Prostate gland (tissue), 2 donors: Measurements from ENCODE around the gene PIP5K1B. TPM values are rescaled to one million over a fixed set of nuclear protein-coding genes. Genes with fewer than 3 reads are reported as not detected.

Source experiments
- DNase-seq: peaks from one replicate; pipeline ENCODE4 v3.0.0-alpha.2; 2019; ENCODE audit warnings: low spot score
- H3K27ac ChIP-seq, 2 donors: fragments of 200-600 bp; sonication (generic); 2 replicates each; pipeline ENCODE4 v1.5.1; 2017 to 2019
- H3K27me3 ChIP-seq: fragments of 200-600 bp; sonication (generic); replicated peaks from 2 replicates; pipeline ENCODE4 v1.5.1; 2019; ENCODE audit not compliant: insufficient read depth
- H3K36me3 ChIP-seq, 2 donors: fragments of 200-600 bp; sonication (generic); 1 replicate in 1 of 2; 2 replicates in 1 of 2; pipeline versions ENCODE4 v1.5.1 to v1.8.1; 2017 to 2019
- H3K4me1 ChIP-seq: fragments of 200-600 bp; sonication (generic); replicated peaks from 2 replicates; pipeline ENCODE4 v1.5.1; 2019
- H3K4me3 ChIP-seq, 2 donors: fragments of 200-600 bp; sonication (generic); 2 replicates each; pipeline ENCODE4 v1.5.1; 2017 to 2019
- H3K9me3 ChIP-seq: fragments of 200-600 bp; sonication (generic); 2 replicates; pipeline ENCODE4 v1.5.1; 2017
- POLR2A ChIP-seq: fragments of 450-650 bp; IDR thresholded peaks from one replicate; pipeline ENCODE4 v1.6.1; 2016; ENCODE audit warnings: antibody characterized with exemption, mild to moderate bottlenecking
- POLR2AphosphoS5 ChIP-seq: sonication (generic); formaldehyde crosslinking; IDR thresholded peaks from one replicate; pipeline ENCODE4 v1.6.1; 2017; ENCODE audit warnings: antibody characterized with exemption
- WGBS: methylation state at CpG from one replicate; pipeline ENCODE4 v1.1.5; 2018; 5-methylcytosine and 5-hydroxymethylcytosine counted together
- intact Hi-C: fragments of 100-400 bp; cut with DNase I; formaldehyde crosslinking; loops from one replicate; pipeline ENCODE4 v1.14.2; 2022
- total RNA-seq, 2 donors: library from RNA; depleted of rRNA; stranded (reverse); fragments of >200 nt; gene quantifications; one replicate each; pipeline ENCODE4 v1.1.0, GENCODE V29; 2016
- TF ChIP-seq, protein P1 (sequence below), 4 experiments: fragments of 200-600 bp in 2 of 4; fragments of 450-650 bp in 2 of 4; sonication (generic) in 2 of 4; IDR thresholded peaks; 1 replicate in 3 of 4; 2 replicates in 1 of 4; pipeline ENCODE4 v1.5.1; 2016 to 2019; ENCODE audit warnings: antibody characterized with exemption in 4 of 4, mild to moderate bottlenecking in 2 of 4, moderate library complexity in 2 of 4

Gene PIP5K1B
- total RNA-seq, 2 donors from 2014 or later, result 1.6 to 38.3 TPM

DNA sequence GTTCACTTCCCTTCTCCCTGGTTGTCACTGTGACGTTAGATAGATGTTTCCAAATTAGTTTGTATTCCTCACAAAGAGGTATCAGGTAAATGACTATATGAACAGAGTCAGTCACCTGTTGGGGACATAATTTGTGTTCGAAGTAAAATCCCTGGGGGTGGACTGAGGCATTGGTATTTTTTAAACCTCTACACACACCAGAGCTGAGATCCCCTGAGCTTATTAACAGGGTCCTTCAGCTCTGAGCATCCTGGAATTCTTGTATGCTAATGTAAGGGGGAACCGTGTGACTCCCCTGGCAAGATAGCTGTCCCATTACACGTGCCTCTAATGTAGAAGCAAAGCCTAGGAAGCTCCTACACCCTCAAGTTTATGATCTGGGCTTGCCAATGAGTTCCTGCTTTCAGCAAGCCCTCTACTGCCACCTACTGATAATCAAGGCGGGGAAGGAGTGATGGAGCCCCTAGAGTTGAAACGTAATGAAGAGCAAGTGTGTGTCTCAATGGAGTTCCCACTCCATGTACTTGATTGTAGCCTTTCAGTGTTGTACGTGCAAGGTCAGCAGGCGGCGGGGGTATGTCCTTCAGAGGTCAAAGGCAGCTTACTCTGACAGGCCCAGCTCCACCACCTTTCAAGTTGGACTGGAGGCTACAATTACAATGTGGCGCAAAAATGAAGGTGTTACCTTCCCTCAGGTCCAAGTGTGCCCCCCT is 294.5 kb downstream of the PIP5K1B start:
- Histone ChIP-seq H3K4me1 (no peaks in the 10 kb centered on the region), H3K36me3 (no peaks in the 10 kb centered on the region)
- intact Hi-C loops, result loop anchor here (5.0 to 10.0 kb wide), 2 partner anchors 215 to 417 kb away; a partner anchor contains a TSS

DNA sequence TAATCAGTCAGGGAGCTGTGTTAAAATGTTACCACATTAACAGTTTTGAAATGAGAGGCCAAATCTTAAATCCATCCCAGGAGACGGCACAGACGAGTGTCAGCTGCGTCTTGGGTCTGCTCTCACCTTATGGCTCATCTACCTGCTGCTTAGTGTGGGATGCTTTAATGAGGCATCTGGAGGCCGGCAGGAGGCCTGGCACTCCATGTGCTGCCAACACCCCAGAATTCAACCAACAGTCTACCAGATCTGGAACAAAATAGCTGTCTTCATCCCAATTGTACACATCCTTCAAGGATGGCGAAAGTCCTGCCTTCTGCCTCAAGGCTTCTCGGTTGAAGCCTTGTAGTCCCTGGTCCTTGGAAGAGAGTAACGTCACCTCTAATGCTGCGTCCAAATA is 296.9 kb downstream of the PIP5K1B start:
- intact Hi-C loops, result loop anchor here (5.0 kb wide), 1 partner anchor 420 kb away; no protein-coding TSS in a partner anchor
- TF ChIP-seq POLR2AphosphoS5 (no peak), POLR2A (no peak)
- TF ChIP-seq, protein P1, sequence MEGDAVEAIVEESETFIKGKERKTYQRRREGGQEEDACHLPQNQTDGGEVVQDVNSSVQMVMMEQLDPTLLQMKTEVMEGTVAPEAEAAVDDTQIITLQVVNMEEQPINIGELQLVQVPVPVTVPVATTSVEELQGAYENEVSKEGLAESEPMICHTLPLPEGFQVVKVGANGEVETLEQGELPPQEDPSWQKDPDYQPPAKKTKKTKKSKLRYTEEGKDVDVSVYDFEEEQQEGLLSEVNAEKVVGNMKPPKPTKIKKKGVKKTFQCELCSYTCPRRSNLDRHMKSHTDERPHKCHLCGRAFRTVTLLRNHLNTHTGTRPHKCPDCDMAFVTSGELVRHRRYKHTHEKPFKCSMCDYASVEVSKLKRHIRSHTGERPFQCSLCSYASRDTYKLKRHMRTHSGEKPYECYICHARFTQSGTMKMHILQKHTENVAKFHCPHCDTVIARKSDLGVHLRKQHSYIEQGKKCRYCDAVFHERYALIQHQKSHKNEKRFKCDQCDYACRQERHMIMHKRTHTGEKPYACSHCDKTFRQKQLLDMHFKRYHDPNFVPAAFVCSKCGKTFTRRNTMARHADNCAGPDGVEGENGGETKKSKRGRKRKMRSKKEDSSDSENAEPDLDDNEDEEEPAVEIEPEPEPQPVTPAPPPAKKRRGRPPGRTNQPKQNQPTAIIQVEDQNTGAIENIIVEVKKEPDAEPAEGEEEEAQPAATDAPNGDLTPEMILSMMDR (IDR thresholded peaks at IDR 0.05), result no peak
- Histone ChIP-seq H3K4me3 (no peak overlapping the region), H3K27me3 (no peaks in the 10 kb centered on the region), H3K27ac (no peak overlapping the region), H3K4me1 (no peaks in the 10 kb centered on the region), H3K9me3 (no peaks in the 10 kb centered on the region), H3K36me3 (no peaks in the 10 kb centered on the region)
- no peak for DNase-seq
- WGBS, result 71% methylated on average over 8 of the region's 8 CpGs

More for the DNA sequence above, 294.5 kb downstream of the PIP5K1B start:
- Histone ChIP-seq H3K27me3 (no peaks in the 10 kb centered on the region), H3K9me3 (no peaks in the 10 kb centered on the region), H3K27ac (no peak overlapping the region), H3K4me3 (no peak overlapping the region)
- DNase-seq, result peak; percentile 68
- TF ChIP-seq POLR2A (no peak), POLR2AphosphoS5 (peak; percentile 36)
- TF ChIP-seq, protein P1 (IDR thresholded peaks at IDR 0.05), result peak; percentile 42 to 79 (median 76)
- WGBS, result 47% methylated on average over 10 of the region's 10 CpGs

DNA sequence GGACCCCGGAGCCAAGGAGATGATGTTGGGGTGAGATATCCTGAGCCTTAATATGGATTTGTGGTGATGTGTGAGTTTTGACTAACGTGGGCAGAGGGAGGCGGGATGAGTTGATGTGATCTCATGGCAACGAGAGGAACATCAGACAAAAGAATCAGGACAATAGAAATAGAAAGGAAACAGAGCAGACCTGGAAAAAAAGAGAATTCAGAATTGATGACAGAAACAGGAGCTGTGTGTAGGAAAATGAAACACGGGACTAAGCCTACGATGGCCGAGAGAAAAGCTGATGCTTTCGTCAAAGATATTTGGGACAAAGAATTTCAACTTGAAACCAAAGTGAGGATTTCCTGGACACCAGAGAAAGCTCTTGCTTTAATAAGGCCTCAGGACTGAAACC is 298.0 kb downstream of the PIP5K1B start:
- 80% methylated on average over 8 of the region's 8 CpGs for WGBS
- intact Hi-C loops, result loop anchor here (5.0 kb wide), 1 partner anchor 421 kb away; no protein-coding TSS in a partner anchor
- no peak for TF ChIP-seq POLR2AphosphoS5
- TF ChIP-seq, protein P1 (IDR thresholded peaks at IDR 0.05), result no peak
- no peaks in the 10 kb centered on the region for H3K27me3 ChIP-seq
- H3K9me3 ChIP-seq, result no peaks in the 10 kb centered on the region
- no peaks in the 10 kb centered on the region for H3K4me1 ChIP-seq
- no peaks in the 10 kb centered on the region for H3K36me3 ChIP-seq
- H3K4me3 ChIP-seq, result no peak overlapping the region
- DNase-seq, result no peak
- H3K27ac ChIP-seq, result no peak overlapping the region

DNA sequence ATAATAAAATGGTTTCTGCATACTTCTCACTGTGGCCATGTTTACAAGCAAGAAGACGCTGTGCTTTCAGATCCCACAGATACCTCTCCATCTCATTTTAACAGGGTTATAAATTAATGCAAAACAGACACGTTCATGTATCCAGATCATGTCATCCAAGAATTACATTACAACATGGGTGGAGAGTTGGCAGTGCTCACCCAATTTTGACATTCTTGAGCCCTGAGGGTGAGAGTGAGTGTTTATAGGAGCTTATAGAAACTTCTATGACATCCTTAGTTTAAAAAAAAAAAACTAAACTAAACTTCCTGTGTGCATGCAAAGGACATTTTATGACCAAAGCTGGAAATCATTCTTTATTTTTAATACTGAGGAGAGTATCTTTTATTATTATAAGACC is 299.8 kb downstream of the PIP5K1B start:
- intact Hi-C loops, result loop anchor here (5.0 kb wide), 1 partner anchor 423 kb away; no protein-coding TSS in a partner anchor
- Histone ChIP-seq H3K27me3 (no peaks in the 10 kb centered on the region), H3K27ac (no peak overlapping the region), H3K9me3 (no peaks in the 10 kb centered on the region), H3K4me3 (no peak overlapping the region), H3K4me1 (no peaks in the 10 kb centered on the region), H3K36me3 (no peaks in the 10 kb centered on the region)
- TF ChIP-seq POLR2A (no peak), POLR2AphosphoS5 (no peak)
- TF ChIP-seq, protein P1 (IDR thresholded peaks at IDR 0.05), result no peak
- WGBS, result 19% methylated on average over 2 of the region's 2 CpGs
- DNase-seq, result no peak

DNA sequence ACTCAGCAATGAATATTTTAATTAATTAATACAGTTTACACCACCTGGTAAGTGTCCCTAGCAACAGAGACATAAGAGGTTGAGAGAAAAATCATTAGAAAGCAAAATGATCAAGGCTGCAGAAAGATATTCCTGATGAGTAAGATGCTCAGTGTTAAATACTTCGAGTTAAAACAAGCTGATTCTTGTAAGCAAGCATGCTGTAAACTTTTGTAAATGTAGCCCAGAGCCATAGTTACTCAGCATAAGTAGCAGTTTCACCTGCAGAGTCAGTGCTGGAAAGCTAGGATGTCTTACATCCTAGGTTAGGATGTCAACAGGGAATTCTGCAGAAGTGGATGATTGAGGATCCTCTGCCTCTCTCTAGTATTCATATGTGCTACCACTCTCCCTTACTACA is 304.7 kb downstream of the PIP5K1B start:
- H3K4me3 ChIP-seq, result no peak overlapping the region
- 50% methylated on average over 1 of the region's 1 CpG for WGBS
- intact Hi-C loops, result no loop called here
- no peaks in the 10 kb centered on the region for H3K36me3 ChIP-seq
- no peaks in the 10 kb centered on the region for H3K27me3 ChIP-seq
- DNase-seq, result no peak
- H3K4me1 ChIP-seq, result no peaks in the 10 kb centered on the region
- TF ChIP-seq POLR2AphosphoS5, result no peak
- TF ChIP-seq, protein P1 (IDR thresholded peaks at IDR 0.05), result no peak
- TF ChIP-seq POLR2A, result no peak
- H3K9me3 ChIP-seq, result no peaks in the 10 kb centered on the region
- H3K27ac ChIP-seq, result no peak overlapping the region
